SW 1271 (cell line): ENCODE results near the gene BASP1.

Experiments used
- DNase-seq, 2 experiments: peaks; one replicate each; lab custom pipeline; 2025; lab: John Stamatoyannopoulos, UW

BASP1 gene

GRCh38 chr5:17217493-17218352 lies at the start of gene BASP1:
BASP1 (plus strand) TSS chr5:17217631; CDS start chr5:17275217, 57,586 bp downstream.
- DNase-seq, result peak; percentile 33 to 86

DNA sequence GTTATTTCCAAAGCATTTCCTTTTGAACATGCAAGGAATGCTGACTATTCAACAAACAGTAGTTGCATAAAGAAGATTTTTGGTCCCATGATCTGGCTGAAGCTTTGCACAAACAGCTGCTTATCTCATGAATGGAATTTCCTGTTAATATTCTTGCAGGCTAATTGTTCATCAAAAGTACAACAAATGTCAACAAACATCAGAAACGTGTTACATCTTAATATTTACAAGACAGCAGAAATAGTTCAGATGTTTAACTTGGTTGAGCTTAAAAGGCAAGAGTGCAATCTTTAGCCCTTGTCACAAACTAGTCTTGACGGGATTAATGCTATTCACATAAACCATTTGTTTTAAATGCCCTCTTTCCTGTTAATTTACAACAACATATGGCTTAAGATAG lies 47.9 kb upstream of the BASP1 start:
- no peak for DNase-seq

DNA sequence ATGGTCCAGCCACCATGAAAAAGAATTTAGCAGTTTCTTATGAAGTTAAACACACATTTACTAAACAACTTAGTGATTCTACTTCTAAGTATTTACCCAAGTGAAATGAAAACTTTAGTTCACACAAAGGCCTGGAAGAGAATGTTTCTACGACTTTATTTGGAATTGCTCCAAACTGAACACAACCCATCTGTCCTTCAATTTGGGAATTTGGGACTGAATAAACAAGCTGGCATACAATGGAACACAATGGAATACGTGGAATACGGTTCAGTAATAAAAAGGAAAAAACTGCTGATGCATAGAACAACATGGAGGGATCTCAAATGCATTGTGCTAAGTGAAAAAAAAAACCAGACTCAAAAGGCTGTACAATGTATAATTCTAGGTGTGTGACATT lies 44.6 kb upstream of the BASP1 start:
- DNase-seq, result no peak

GRCh38 chr5:17174965-17175364 lies 42.5 kb upstream of the BASP1 start:
- DNase-seq, result no peak

DNA sequence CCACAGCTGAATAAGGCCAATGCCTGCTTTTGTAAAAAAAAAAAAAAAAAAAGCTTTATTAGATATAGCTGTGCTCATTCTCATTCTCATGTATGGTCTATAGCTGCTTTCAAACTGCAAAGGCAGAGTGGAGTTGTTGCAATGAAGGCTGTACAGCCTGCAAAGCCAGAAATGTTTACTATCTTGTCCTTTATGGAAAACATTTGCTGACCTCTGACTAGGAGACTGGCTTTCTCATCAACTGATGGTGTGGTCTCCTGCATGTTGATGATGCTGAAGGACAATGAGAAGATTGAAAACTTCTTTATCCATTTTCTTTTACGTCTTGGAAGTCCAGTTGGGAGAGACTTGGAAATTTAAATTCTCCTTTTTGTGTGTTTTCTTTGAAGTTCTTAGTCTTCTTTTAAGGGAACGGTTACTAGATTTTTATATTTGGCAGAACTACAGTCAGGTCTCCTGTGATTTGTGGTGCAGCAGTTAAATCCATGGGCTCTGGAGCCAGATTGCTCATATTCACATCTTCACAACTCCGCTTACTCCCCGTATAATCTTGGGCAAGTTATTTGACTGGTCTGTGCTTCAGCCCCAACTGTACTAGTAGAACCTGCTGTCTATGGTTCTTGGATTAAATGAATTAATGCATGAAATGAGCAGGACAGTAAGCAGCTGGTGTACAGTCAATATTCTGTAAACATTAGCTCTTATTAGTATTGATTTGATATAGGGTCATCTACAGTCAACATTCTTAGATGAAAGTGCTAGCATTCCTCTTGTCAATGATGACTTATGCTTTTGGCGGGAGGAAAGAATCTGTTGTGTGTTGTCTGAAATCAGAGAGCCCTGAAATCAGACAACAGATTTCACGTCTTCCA lies 39.7 kb upstream of the BASP1 start:
- DNase-seq, result no peak

- no peak for DNase-seq
Observed at GRCh38 chr5:17178373-17178675, 39.1 kb upstream of the BASP1 start.

DNA sequence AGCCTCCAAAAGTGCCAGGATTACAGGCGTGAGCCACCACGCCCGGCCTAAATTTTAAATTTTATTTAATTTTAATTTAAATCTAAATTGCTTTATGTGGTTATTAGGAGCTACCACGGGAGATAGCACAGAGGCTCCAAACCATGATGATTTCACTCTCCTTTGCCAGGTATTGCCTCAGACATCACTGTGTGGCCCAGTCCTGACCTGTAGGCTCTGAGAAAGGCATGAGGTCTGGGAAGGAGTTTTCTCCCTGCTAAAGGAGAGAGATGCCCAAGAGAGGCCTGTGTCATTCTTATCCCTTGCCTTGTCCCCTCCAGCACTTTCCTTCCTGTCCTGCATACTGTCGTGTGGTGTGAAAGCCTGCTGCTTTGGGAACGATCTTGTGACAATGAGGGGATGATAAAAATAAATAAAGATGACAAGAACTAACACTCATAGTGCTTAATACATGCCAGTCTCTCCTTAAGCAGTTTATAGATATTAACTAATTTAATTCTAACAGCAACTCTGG lies 37.0 kb upstream of the BASP1 start:
- no peak for DNase-seq

GRCh38 chr5:17180864-17181723 lies 36.3 kb upstream of the BASP1 start:
- DNase-seq, result peak; percentile 18 to 55

DNA sequence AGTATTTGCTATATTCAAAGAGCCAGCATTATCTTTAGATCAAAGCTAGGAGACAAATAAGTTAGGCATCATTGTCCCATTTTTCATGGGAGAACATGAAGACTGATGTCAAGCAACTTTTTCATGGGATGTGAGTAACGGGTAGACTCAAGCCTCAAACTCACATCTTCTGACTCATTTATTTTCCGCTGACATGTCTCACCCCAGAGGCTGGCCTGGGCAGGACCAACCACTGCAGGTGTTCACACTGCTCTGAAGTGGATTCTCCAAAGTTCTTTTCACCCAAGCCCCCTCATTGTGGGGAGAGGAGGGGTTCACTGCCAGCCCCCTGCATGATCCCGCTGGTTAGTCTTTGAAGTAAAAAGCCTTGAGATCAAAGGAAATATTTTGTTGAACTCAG lies 34.9 kb upstream of the BASP1 start:
- no peak for DNase-seq

- DNase-seq, result no peak
Observed at GRCh38 chr5:17182981-17183380, 34.5 kb upstream of the BASP1 start.

- no peak for DNase-seq
Observed at GRCh38 chr5:17183831-17184230, 33.6 kb upstream of the BASP1 start.

GRCh38 chr5:17184588-17184987 lies 32.8 kb upstream of the BASP1 start:
- no peak for DNase-seq

DNA sequence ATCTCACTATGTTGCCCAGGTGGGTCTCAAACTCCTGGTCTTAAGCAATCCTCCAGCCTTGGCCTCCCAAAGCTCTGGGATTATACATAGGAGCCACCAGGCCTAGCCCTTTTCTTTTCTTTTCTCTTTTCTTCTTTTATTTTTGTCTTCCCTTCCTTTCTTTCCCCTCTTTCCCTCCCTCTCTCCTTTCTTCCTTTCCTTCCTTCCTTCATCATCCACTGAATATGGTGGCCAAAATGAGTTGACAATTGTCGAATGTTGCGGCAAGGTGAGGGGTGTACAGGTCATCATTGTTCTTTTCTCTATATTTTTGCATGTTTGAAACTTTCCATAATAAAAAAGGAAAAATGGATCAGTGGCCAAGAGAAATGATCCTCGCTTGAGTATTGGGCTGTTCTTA lies 32.1 kb upstream of the BASP1 start:
- DNase-seq, result no peak

- no peak for DNase-seq
Observed at GRCh38 chr5:17185773-17186172, 31.7 kb upstream of the BASP1 start.

GRCh38 chr5:17186256-17186655 lies 31.2 kb upstream of the BASP1 start:
- no peak for DNase-seq

DNA sequence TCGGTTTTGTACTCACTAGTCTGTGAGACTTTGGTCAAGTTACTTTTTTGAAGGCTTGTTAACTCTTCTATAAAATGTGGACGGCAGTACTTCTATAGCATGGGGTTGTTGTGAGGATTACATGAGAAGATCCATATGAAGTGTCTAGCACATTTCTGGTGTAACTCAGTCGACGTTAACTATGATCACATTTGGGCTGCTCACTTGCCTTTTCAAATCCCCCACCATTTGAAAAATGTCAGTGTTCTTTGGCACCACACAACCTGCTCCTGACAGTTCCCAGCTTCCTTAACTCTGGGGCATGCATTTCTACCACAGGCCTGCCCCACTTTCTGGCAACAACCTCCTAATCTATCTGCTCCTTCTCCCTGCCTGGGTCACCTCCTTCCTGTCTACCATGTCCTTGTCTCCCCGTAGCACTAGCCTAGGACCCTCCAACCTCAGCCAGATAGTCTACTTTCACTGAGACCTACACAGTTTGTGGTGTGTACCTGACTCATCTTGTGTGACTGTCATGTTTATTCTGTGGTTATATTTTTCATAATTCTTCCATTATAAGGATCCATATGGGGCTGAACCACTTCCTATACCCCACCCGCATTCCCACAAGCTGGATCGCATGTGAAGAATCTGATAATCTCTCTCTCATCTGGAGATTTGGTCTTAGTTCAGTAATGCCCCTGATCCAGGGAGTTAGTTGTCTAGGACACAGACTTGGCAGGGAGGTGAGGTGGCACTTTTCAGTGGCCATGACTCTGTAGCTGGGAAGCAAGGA lies 30.2 kb upstream of the BASP1 start:
- no peak for DNase-seq

- no peak for DNase-seq
Observed at GRCh38 chr5:17187786-17188170, 29.7 kb upstream of the BASP1 start.

GRCh38 chr5:17189381-17190036 lies 27.9 kb upstream of the BASP1 start:
- DNase-seq, result peak; percentile 56 to 82

GRCh38 chr5:17190242-17190778 lies 27.1 kb upstream of the BASP1 start:
- peak; percentile 8 to 72 for DNase-seq

GRCh38 chr5:17190799-17191391 lies 26.5 kb upstream of the BASP1 start:
- no peak for DNase-seq
